Measurements from ENCODE around the gene GJC3. TPM values are rescaled to one million over a fixed set of nuclear protein-coding genes. Genes with fewer than 3 reads are reported as not detected.
"Not testable (repeated sequence)": the region's sequence is repeated elsewhere in the genome, so short reads cannot be mapped to it uniquely, and the experiment has no call there.

The GJC3 gene
- total RNA-seq, 1 donor from 2014 or later: not detected

GRCh38 chr7:99893280-99893679 is 36.1 kb downstream of the GJC3 start:
- no peaks in the 10 kb centered on the region for H3K27me3 ChIP-seq (ENCODE audit: control insufficient read depth, insufficient read depth, low read length)
- DNase-seq (ENCODE audit: low read depth) (no peak), FAIRE-seq (no peak)
- H3K4me3 ChIP-seq (ENCODE audit: low read depth, low read length): no peak overlapping the region
- TF ChIP-seq CTCF (IDR thresholded peaks at IDR 0.05; ENCODE audit: insufficient read depth, low read length, severe bottlenecking): no peak
- peaks cover 3% of the 10 kb centered on the region for H3K36me3 ChIP-seq (ENCODE audit: control insufficient read depth, insufficient read depth, low read length)

- FAIRE-seq; H3K4me3 ChIP-seq (ENCODE audit: low read depth, low read length); DNase-seq (ENCODE audit: low read depth); H3K36me3 ChIP-seq (ENCODE audit: control insufficient read depth, insufficient read depth, low read length); H3K27me3 ChIP-seq (ENCODE audit: control insufficient read depth, insufficient read depth, low read length): not testable (repeated sequence)
Measured at GRCh38 chr7:99890348-99890747, 39.1 kb downstream of the GJC3 start.

GRCh38 chr7:99888366-99888765 is 41.1 kb downstream of the GJC3 start:
- H3K36me3 ChIP-seq (ENCODE audit: control insufficient read depth, insufficient read depth, low read length); FAIRE-seq; H3K4me3 ChIP-seq (ENCODE audit: low read depth, low read length); DNase-seq (ENCODE audit: low read depth); H3K27me3 ChIP-seq (ENCODE audit: control insufficient read depth, insufficient read depth, low read length): not testable (repeated sequence)

- DNase-seq (ENCODE audit: low read depth): no peak
- no peak for FAIRE-seq
- H3K36me3 ChIP-seq (ENCODE audit: control insufficient read depth, insufficient read depth, low read length): no peaks in the 10 kb centered on the region
- H3K27me3 ChIP-seq (ENCODE audit: control insufficient read depth, insufficient read depth, low read length): no peaks in the 10 kb centered on the region
- no peak for TF ChIP-seq CTCF (IDR thresholded peaks at IDR 0.05; ENCODE audit: insufficient read depth, low read length, severe bottlenecking)
- H3K4me3 ChIP-seq (ENCODE audit: low read depth, low read length): no peak overlapping the region
Measured at GRCh38 chr7:99881370-99881769, 48.0 kb downstream of the GJC3 start.

- no peak for DNase-seq (ENCODE audit: low read depth)
- Histone ChIP-seq H3K27me3 (ENCODE audit: control insufficient read depth, insufficient read depth, low read length) (no peaks in the 10 kb centered on the region), H3K36me3 (ENCODE audit: control insufficient read depth, insufficient read depth, low read length) (no peaks in the 10 kb centered on the region), H3K4me3 (ENCODE audit: low read depth, low read length) (no peak within 1 kb of the TSS)
- FAIRE-seq: no peak
- no peak for TF ChIP-seq CTCF (IDR thresholded peaks at IDR 0.05; ENCODE audit: insufficient read depth, low read length, severe bottlenecking)
Measured at GRCh38 chr7:99876933-99877332, 52.5 kb downstream of the GJC3 start, which contains the start of gene OR2AE1. Gene OR2AE1, minus strand, starts transcription at chr7:99877033. Its CDS starts 0 bp downstream, at chr7:99877033.

- FAIRE-seq (peak; percentile 68), DNase-seq (ENCODE audit: low read depth) (no peak)
- Histone ChIP-seq H3K27me3 (ENCODE audit: control insufficient read depth, insufficient read depth, low read length) (no peaks in the 10 kb centered on the region), H3K4me3 (ENCODE audit: low read depth, low read length) (no peak overlapping the region), H3K36me3 (ENCODE audit: control insufficient read depth, insufficient read depth, low read length) (no peaks in the 10 kb centered on the region)
- no peak for TF ChIP-seq CTCF (IDR thresholded peaks at IDR 0.05; ENCODE audit: insufficient read depth, low read length, severe bottlenecking)
Measured at GRCh38 chr7:99876491-99876890, 52.9 kb downstream of the GJC3 start.

Other genes starting within 250 kb of the GJC3 start
- 3.7 and 30.2 TPM in 2 replicates for gene CYP3A5, start 249.6 kb downstream of the GJC3 start, total RNA-seq
- not detected in 2 replicates for gene CYP3A7, start 194.4 kb downstream of the GJC3 start, total RNA-seq
- gene CYP3A4, start 145.4 kb downstream of the GJC3 start, total RNA-seq: 0.26 TPM in 1 of 2 replicates, not detected in the other
- not detected in 2 replicates for gene CYP3A43, start 101.6 kb downstream of the GJC3 start, total RNA-seq
- not detected in 2 replicates for gene OR2AE1, start 52.6 kb downstream of the GJC3 start, total RNA-seq
- 17.1 and 20.7 TPM in 2 replicates for gene TRIM4, start 10.1 kb downstream of the GJC3 start, total RNA-seq
- gene AZGP1, start 46.4 kb upstream of the GJC3 start, total RNA-seq: 1.2 and 1.6 TPM in 2 replicates
- 25.0 and 33.2 TPM in 2 replicates for gene ZKSCAN1, start 86.0 kb upstream of the GJC3 start, total RNA-seq
- 9.6 and 11.6 TPM in 2 replicates for gene ZSCAN21, start 120.2 kb upstream of the GJC3 start, total RNA-seq
- 13.6 and 21.1 TPM in 2 replicates for gene ZNF3, start 152.1 kb upstream of the GJC3 start, total RNA-seq
- 60.0 and 77.6 TPM in 2 replicates for gene COPS6, start 159.3 kb upstream of the GJC3 start, total RNA-seq
- gene MCM7, start 171.8 kb upstream of the GJC3 start, total RNA-seq: 15.9 and 46.1 TPM in 2 replicates
- gene AP4M1, start 172.0 kb upstream of the GJC3 start, total RNA-seq: 13.3 and 22.6 TPM in 2 replicates
- gene TAF6, start 189.7 kb upstream of the GJC3 start, total RNA-seq: 16.9 and 22.9 TPM in 2 replicates
- 2.4 and 2.9 TPM in 2 replicates for gene CNPY4, start 190.0 kb upstream of the GJC3 start, total RNA-seq
- gene MBLAC1, start 197.3 kb upstream of the GJC3 start, total RNA-seq: 1.2 and 1.6 TPM in 2 replicates
- 82.7 and 108 TPM in 2 replicates for gene LAMTOR4, start 219.3 kb upstream of the GJC3 start, total RNA-seq
- 3.4 and 5.5 TPM in 2 replicates for gene TRAPPC14, start 229.1 kb upstream of the GJC3 start, total RNA-seq
- gene GAL3ST4, start 239.0 kb upstream of the GJC3 start, total RNA-seq: under 0.01 and 0.51 TPM in 2 replicates
- 1.0 and 1.3 TPM in 2 replicates for gene GPC2, start 247.8 kb upstream of the GJC3 start, total RNA-seq
- under 0.01 and 0.13 TPM in 2 replicates for gene STAG3, start 248.3 kb upstream of the GJC3 start, total RNA-seq